RCC 7860 (cell line): ENCODE data around the gene DRAM1.
"Not testable (repeated sequence)": the region's sequence is repeated elsewhere in the genome, so short reads cannot be mapped to it uniquely, and the experiment has no call there.

Experiments
- DNase-seq: peaks from one replicate; pipeline ENCODE4 v3.0.0-alpha.2; 2015; ENCODE audit warnings: low spot score
- FAIRE-seq: peaks from 2 replicates; lab custom pipeline; 2012; peaks lifted over from hg19 to GRCh38; lab: Jason Lieb, UNC

Gene DRAM1

DNA sequence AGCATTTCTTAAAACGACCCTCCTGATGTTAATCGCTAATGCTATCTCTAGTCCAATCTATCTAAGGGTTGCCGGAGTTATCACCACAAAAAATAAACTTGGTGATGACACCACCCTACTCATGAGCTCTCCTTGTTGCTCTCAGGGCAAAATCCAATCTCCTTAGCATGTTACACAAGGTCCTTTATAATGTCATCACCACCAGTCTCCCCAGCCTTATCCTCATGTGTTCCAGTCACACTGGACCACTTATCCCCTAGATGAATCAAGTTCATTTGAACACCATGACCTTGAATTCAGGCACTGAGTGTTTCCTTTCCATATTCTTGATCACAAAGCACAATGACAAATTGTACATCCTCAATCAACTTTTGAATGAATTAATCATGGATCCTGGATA is 19.0 kb upstream of the DRAM1 start:
- DNase-seq (no peak), FAIRE-seq (no peak)

DNA sequence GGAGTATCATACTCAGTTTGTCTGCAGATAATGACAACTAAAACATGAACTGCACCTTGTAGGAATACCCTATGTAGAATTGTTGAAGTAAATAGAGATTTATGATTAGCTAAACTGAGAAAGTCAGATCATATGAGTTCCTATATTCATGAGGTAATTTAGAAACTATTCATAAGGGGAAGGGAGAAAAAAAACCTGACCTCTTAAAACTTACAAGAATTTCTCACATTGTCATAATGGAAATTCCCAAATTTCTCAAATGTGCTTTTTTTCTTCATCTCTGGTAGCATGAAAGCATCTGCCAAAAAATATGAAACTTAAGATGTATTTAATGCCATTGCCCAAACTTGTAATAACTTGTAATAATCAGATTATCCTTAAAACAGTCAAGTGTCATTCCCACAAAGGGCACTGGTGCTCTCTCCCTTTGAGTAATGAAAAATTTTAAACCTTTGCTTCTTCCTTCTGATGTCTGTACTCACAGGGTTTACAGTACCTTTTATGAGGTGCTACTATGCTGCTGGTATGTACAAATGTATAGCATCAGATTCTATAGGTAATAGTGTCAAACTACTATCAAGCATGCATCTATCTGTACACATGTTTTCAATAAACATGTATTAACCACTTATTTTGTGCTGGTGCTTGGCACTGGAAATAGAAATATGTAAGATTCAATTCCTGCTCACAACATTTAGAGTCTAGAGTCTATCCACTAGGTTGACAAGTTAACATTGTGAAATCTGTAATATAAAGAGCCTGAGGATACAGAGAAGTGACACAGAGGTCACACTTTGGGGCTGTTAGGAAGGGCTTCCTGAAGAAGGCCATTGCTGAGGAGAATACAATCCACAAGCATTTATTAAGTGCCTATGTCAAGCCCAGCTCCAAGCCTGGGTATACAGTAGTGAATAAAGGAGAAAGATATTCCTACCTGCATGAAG is 17.4 kb upstream of the DRAM1 start:
- no peak for FAIRE-seq
- DNase-seq: no peak

- not testable (repeated sequence) for DNase-seq, FAIRE-seq
These were observed 15.7 kb upstream of the DRAM1 start for GRCh38 chr12:101861688-101862087.

DNA sequence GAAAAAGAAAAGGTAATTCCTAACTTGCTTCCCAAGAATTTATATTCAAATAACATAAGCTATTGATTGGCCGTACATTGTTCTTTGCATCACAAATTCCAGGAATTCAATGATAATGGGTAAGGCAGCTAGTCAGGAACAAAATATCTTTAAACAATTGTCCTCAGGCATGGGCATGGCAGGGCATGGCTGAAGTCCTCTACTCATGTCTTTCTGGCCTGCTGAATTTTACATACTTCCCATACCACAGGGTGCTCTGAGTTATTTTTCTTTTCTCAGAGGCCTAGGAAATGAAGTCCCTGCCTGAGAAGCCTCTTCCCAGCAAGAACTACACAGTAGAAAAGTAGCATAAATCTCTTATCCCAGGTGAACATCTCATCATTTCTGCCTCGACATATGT is 15.1 kb upstream of the DRAM1 start:
- no peak for FAIRE-seq
- no peak for DNase-seq

DNA sequence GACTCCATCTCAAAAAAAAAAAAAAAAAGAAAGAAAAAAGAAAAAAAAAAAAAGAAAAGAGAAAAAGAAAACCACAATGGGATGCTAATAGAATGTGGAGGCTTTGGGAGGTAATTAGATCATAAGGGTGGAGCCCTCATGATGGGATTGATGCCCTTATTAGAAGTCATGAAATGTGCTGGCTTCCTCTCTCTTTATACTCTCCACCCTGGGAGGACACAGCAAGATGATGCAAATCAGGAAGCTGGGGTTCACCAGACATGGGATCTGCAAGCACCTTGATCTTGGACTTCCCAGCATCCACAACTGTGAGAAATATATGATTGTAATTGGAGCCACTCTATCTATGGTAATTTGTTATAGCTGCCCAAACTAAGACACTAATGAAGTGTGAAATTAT is 13.4 kb upstream of the DRAM1 start:
- FAIRE-seq: no peak
- no peak for DNase-seq

GRCh38 chr12:101866615-101867373 is 10.6 kb upstream of the DRAM1 start:
- DNase-seq (no peak), FAIRE-seq (no peak)

DNA sequence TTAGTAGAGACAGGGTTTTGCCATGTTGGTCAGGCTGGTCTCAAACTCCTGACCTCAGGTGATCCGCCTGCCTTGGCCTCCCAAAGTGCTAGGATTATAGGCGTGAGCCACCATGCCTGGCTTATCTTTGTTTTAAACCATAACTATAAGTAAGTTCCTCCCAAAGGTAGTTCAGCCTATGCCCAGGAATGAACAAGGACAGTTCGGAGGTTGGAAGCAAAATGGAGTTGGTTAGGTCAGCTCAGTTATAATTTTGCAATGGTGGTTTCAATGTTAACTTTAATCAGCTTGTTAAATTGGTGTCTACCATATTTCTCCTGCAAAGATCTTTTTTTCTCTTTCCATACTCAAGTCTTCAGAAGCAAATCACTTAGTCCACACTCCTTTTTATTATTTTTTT is 9.8 kb upstream of the DRAM1 start:
- DNase-seq, FAIRE-seq: not testable (repeated sequence)

DNA sequence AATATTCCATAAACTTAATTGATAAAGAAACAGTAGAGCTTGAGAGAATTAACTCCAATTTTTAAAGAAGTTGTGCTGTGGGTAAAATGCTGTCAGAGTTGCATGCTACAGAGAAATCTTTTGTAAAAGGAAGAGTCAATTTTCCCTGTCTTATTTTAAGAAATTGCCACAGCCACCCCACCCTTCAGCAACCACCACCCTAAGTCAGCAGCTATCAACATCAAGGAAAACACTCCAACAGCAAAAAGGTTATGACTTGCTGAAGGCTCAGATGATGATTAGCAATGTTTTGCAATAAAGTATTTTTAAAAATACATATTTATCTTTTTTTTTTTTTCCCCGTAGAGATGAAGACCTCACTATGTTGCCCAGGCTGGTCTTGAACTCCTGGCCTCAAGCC is 6.5 kb upstream of the DRAM1 start:
- FAIRE-seq (no peak), DNase-seq (no peak)

- DNase-seq (no peak), FAIRE-seq (no peak)
These were observed 2.2 kb upstream of the DRAM1 start for GRCh38 chr12:101875162-101875561.

DNA sequence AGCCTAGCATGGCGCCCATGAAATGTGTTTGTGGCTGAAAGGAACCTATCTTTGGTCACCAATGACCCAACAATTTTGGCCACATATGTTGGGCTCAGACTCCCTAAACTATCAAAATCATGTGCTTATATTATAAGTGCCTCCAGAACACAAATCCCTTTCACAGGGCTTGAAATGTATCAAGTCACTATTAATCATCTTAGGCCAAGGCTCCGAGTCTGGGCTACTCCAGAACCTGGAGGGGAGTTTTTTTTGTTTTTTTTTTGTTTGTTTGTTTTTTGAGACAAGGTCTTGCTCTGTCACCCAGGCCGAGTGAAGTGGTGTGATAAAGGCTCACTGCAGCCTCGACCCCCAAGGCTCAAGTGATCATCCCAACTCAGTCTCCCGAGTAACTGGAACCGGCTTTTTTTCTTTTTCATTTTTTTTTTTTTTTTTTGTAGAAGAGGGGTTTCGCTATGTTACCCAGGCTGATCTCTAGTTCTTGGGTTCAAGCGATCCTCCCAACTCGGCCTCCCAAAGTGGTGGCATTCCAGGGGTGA is 989 bp upstream of the DRAM1 start:
- no peak for DNase-seq
- no peak for FAIRE-seq

- FAIRE-seq (no peak), DNase-seq (peak; percentile 5)
These were observed 444 bp downstream of the DRAM1 start for GRCh38 chr12:101877806-101878242.

- FAIRE-seq: peak; percentile 86
- DNase-seq: peak; percentile 92
These were observed 952 bp downstream of the DRAM1 start for GRCh38 chr12:101878243-101878821.

- FAIRE-seq (no peak), DNase-seq (no peak)
These were observed 3.4 kb downstream of the DRAM1 start for GRCh38 chr12:101880769-101881168.

- FAIRE-seq (no peak), DNase-seq (no peak)
These were observed 3.8 kb downstream of the DRAM1 start for GRCh38 chr12:101881228-101881627.

GRCh38 chr12:101884174-101884573 is 6.8 kb downstream of the DRAM1 start:
- FAIRE-seq (no peak), DNase-seq (peak; percentile 25)

GRCh38 chr12:101884781-101885340 is 7.5 kb downstream of the DRAM1 start:
- not testable (repeated sequence) for DNase-seq, FAIRE-seq

- FAIRE-seq: no peak
- no peak for DNase-seq
These were observed 8.7 kb downstream of the DRAM1 start for GRCh38 chr12:101885912-101886561.

DNA sequence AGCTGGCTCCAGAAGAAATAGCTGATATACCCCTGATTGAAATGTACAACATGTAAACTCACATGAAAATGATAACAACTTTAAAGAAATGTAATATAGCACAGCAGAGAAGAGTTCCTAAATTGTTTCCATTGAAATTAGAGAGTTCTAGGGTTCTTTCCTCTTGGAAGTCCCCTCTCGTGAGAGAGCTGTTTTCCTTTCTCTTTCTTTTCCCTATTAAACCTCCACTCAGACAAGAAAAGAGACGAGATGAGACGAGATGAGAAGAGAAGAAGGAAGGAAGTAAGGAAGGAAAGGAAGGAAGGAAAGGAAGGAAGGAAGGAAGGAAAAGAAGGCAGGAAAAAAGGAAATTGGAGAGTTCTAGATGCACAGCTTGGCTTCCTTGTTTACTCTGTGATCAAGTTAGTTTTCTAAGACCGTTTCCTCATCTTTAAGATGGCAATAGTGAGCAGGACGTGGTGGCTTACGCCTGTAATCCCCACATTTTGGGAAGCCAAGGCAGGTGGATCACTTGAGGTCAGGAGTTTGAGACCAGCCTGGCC is 11.9 kb downstream of the DRAM1 start:
- FAIRE-seq: no peak
- DNase-seq: no peak

DNA sequence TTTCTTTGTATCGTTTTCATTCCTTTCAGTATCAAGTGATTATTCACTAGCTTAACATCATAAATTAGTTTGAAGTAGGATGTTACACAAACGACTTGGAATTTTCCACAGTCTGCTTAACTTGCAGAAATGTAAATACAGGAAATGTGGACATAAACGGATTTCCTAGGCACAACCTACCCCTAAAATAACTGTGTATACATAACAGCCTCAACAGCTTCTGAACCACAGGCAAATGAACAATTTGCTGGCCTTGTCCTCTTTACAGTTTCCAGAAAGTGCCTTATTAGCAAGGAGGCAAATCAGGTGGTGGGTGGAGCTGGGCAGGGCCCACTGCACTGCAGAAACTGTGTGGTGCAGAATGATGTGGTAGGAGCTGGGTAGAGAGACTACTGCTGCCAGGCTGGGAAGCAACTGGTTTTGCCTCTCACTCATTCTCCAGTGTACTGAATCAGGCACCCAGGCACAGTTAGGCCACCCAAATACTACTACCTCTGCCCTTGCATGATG is 14.1 kb downstream of the DRAM1 start:
- peak; percentile 74 for DNase-seq
- peak; percentile 35 for FAIRE-seq

GRCh38 chr12:101892794-101893193 is 15.4 kb downstream of the DRAM1 start:
- FAIRE-seq: no peak

More at GRCh38 chr12:101892794-101893193, 15.4 kb downstream of the DRAM1 start:
- no peak for DNase-seq
